Measurements from ENCODE around the gene NOPCHAP1. TPM values are rescaled to one million over a fixed set of nuclear protein-coding genes. Genes with fewer than 3 reads are reported as not detected.
A peak's percentile ranks its signal among the peaks of the same experiment; 100 is the strongest.
"Not testable (repeated sequence)": the region's sequence is repeated elsewhere in the genome, so short reads cannot be mapped to it uniquely, and the experiment has no call there.

NOPCHAP1 gene
- total RNA-seq, 1 donor from 2014 or later = 8.0 TPM

- DNase-seq = no peak
Observed at GRCh38 chr12:104966677-104967076, 19.4 kb upstream of the NOPCHAP1 start.

DNA sequence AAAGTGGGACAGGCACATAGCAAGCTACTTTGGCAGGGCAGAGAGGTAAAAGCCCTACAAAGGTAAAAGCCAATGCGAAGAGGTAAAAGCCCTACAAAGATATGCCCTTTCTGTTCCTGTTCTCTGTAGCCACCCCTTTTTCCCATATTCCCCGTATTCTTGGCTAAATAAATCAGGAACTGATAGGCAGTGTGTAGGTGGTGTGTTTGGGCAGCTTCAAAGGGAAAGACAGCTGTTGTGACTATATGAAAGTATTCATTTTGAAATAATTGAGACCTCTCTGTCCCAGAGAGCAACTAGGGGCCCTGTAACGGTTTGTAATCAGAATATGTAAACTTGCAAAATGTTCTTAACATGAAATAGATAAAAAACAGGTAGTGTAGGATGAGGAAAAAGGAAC, 16.8 kb upstream of the NOPCHAP1 start:
- no peak for DNase-seq

GRCh38 chr12:104971306-104971705, 14.8 kb upstream of the NOPCHAP1 start:
- DNase-seq = no peak

DNA sequence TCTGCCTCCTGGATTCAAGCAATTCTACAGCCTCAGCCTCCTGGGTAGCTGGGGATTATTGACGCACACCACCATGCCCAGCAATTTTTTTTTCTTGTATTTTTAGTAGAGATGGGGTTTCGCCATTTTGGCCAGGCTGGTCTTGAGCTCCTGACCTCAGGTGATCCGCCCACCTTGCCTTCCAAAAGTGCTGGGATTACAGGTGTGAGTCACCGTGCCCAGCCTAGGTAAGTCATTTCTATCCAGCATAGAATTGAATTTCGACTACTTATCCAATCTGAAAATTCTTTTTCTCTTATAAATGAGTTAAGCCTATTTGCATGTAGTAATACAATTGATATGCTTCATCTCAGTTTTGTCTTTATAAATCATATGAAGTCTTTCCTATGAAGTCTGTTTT, 12.9 kb upstream of the NOPCHAP1 start:
- no peak for DNase-seq

DNA sequence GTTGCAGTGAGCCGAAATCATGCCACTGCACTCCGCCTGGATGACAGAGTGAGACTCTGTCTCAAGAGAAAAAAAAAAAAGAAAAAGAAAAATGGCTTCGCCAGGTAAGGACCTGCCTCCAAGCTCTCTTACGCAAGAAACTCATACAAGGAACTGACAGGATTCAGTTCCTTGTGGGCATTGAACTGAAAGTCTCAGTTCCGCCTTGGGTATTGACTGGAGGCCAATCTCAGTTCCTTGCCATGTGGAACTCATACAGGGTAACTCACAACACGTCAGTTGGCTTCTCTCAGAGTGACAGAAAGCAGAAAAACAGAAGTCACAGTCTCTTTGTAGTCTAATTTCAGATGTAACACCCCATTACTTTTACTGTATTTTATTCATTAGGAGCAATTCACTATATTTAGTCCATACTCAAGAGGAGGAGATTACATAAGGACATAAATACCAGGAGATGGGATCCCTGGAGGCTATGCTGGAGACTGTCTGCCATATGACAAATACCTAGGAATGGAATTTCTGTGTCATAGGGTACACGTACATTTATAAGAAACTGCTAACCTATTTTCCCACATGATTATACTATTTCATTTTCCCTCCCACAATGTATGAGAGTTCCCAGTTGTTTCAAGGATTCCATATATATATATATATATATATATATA, 11.4 kb upstream of the NOPCHAP1 start:
- DNase-seq = no peak

GRCh38 chr12:104975587-104976343, 10.4 kb upstream of the NOPCHAP1 start:
- no peak for DNase-seq

GRCh38 chr12:104976703-104977102, 9.4 kb upstream of the NOPCHAP1 start:
- DNase-seq = no peak

- DNase-seq = not testable (repeated sequence)
Observed at GRCh38 chr12:104977688-104978087, 8.4 kb upstream of the NOPCHAP1 start.

DNA sequence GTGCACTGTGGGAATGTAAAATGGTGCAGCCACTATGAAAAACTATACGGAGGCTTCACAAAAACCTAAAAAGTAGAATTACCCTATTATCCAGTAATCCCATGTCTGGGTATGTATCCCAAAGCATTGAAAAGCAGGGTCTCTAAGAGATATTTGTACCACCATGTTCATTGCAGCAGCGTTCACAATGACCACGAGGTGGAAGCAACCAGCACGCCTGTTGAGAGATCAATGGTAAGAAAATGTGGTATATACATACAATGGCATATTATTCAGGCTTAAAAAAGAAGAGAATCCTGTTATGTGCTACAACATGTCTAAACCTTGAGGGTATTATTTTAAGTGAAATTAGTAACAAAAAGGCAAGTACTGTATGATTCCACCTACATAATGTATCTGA, 910 bp upstream of the NOPCHAP1 start:
- DNase-seq = peak; percentile 10

- no peak for DNase-seq
Observed at GRCh38 chr12:104990950-104991349, 4.8 kb downstream of the NOPCHAP1 start.

- no peak for DNase-seq
Observed at GRCh38 chr12:104991565-104992128, 5.5 kb downstream of the NOPCHAP1 start.

- peak; percentile 38 for DNase-seq
Observed at GRCh38 chr12:104994336-104994735, 8.2 kb downstream of the NOPCHAP1 start.

DNA sequence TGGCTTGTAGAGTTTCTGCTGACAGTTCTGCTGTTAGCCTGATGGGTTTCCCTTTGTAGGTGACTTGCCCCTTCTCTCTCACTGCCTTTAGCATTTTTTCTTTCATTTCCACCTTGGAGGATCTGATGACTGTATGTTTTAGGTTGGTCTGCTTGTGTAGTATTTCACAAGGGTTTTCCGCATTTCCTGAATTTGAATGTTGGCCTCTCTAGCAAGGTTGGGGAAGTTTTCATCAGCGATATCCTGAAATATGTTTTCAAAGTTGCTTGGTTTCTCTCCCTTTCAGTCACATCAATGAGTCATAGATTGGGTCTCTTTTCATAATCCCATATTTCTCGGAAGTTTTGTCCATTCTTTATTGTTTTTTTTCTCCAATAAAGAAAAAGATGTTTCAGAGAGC, 11.4 kb downstream of the NOPCHAP1 start:
- DNase-seq = no peak

- no peak for DNase-seq
Observed at GRCh38 chr12:104998423-104999346, 12.6 kb downstream of the NOPCHAP1 start.

DNA sequence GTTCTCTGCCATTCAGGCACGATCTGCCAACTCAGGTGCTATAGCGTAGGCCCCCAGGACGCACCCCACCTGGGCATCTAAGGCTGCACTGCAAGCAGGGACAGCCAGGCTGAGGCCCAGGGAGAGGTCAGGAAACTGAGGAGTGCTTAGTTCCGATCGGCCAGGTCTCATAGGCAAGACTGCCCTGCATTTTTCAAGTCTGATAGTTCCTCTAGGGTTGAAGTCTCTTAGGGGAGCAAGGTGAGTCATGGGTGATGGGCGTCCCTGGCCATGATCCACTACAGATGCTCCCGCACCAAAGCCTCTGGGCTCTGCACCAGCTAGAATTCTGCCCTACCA, 13.2 kb downstream of the NOPCHAP1 start:
- DNase-seq = no peak

GRCh38 chr12:105001476-105001875, 15.4 kb downstream of the NOPCHAP1 start:
- no peak for DNase-seq

DNA sequence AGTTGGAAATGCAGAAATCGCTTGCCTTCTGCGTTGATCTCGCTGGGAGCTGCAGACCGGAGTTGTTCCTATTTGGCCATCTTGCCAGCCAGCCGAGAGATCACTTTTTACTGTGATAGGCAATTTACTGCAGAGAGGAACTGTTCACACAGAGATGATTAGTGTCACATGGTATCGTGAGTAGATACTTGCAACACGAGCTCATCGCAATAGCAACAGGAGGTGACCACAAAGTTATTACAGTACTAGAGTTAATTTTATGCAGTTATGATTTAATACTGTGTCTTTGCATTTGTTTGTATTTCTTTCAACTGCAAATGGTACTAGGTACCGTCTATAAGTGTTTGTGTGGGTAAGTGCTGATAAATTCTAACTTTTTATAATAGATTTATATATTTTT, 27.8 kb downstream of the NOPCHAP1 start:
- DNase-seq = no peak

DNA sequence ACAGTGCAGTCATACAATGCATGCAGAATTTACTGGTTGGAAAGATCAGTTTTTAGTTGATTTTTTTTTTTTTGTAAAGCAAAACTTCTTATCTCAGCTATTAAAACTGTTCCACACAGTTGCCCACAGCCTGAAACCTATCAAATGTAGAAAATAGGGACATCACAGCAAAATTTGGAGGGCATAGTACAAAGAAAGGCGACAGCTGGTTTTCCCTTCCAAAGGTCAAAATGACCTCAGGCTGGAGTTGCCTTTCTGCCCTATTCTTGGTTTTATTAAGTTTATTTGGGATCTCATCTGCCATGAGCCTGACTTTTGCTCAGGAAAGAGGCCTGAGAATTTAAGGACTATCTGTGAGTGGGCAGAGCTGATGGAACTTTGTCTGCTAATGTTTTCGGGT, 28.5 kb downstream of the NOPCHAP1 start:
- no peak for DNase-seq

GRCh38 chr12:105015543-105015942, 29.4 kb downstream of the NOPCHAP1 start:
- DNase-seq = no peak

GRCh38 chr12:105018012-105018411, 31.9 kb downstream of the NOPCHAP1 start:
- DNase-seq = no peak

DNA sequence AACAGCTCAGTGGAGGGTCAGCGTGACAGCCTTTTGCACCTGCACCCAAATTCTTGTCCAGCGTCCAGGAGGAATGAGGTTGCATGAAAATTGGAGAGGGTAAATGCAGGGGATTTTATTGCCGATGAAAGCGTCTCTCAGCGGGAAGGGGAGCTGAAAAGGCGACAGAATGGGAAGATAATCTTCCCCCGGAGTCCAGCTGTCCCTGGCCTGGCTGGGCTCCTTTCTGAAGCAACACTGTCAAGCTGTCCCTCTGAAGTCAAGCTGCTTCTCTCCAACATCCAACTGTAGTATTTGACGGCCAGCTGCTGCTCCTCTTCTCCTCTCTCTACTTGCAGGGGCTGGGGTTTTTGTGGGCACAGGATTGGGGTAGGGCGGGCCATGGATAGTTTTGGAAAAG, 32.7 kb downstream of the NOPCHAP1 start:
- no peak for DNase-seq

- no peak for DNase-seq
Observed at GRCh38 chr12:105020241-105020962, 34.3 kb downstream of the NOPCHAP1 start.
